ENCODE data around the gene DAND5. TPM values are rescaled to one million over a fixed set of nuclear protein-coding genes. Genes with fewer than 3 reads are reported as not detected.

DAND5 gene
- 1 to 10 TPM; 5.2 to 7.0 TPM for total RNA-seq
- long read RNA-seq, transcript DAND5-201 (2 exons, 1,877 nt), result major isoform, 13 of 13 reads
- long read RNA-seq, partial matches to known transcripts, result 0 of 13 reads
- long read RNA-seq, other reads (novel, unspliced or antisense), result 0 of 13 reads

GRCh38 chr19:12969292-12969988, at the start of gene DAND5:
DAND5 (plus strand) TSS chr19:12969576; CDS start chr19:12969661, 85 bp downstream.
- peak; percentile 50 to 77 for ATAC-seq
- intact Hi-C loops (cut with DNase I), result no loop called here

GRCh38 chr19:12921047-12921446, 48.3 kb upstream of the DAND5 start:
- ATAC-seq, result no peak
- no peak for DNase-seq
- intact Hi-C loops (cut with DNase I), result no loop called here

More at GRCh38 chr19:12969292-12969988, at the start of gene DAND5:
- peak; percentile 45 for DNase-seq

GRCh38 chr19:12922959-12923358, 46.4 kb upstream of the DAND5 start:
- intact Hi-C loops (cut with DNase I), result no loop called here
- DNase-seq (no peak), ATAC-seq (no peak)

DNA sequence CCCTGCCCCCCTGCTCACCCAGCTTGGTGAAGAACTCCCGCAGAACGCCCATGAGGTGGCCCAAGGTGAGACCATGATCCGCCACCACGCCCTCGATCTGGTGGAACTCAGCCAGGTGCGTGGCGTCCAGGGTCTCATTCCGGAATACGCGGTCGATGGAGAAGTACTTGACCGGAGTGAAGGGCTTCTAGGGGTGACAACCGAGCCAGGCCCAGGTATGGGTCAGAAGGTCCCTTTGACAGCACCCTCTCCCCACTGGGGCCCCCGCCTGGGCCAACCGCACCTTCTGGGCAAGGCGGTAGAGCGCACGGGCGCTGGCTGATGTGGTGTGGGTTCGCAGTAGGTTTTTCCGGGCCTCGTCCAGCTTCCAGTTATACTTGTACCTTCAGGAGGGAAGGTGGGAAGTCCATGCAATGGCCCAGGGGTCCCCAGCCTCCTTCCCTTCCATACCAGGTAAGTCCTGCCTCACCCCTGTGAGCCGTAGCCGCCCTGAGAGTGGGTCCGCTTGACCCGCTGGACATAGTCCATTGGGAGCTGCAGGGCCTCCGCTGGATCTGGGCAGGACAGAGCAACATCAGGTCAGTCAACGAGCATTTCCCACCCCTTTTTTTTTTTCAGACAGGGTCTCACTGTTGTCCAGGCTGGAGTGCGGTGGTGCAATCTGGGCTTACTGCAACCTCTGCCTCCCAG, 44.6 kb upstream of the DAND5 start:
- no peak for DNase-seq
- intact Hi-C loops (cut with DNase I), result no loop called here
- no peak for ATAC-seq

- intact Hi-C loops (cut with DNase I), result no loop called here
- no peak for ATAC-seq
- no peak for DNase-seq
These were observed 39.3 kb upstream of the DAND5 start for GRCh38 chr19:12930002-12930645.

- intact Hi-C loops (cut with DNase I), result no loop called here
- ATAC-seq (no peak), DNase-seq (no peak)
These were observed 36.7 kb upstream of the DAND5 start for GRCh38 chr19:12932392-12933286.

DNA sequence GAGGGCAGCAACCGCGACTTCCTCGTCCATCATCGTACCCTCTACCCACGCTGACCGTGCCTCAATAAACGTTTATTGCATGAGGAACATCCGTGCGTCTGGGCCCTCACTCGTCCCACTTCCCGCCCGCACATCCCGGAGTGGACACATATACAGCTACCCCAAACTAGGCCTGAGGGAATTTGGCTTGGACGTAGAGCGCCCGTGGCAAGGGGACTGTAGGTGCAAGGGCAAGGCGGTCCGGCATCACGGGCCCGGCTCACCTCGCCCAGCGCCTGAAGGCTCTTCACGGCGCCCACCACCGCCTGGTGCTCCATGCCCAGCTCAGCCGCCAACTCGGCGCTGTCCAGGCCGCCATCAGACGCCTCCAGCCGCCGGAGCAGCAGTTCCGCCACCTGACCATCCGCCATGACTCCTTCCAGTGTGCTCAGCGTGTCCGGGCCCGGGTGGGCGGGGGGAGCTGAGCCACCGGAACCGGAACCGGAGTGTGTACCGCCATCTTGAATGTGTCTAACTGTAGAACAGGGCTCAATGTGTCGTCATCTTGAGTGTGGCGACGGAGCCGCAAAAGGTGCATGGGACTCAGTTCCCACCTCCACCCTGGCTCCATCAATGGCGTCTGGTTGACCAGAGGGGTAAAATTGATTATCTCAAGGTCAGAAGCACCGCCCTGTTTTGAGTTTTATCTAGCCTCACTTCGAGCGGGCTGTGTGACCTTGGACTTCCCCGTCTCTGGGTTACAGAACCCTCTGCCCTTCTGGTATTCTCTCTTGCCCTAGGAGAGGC, 35.9 kb upstream of the DAND5 start, which contains the start of gene FARSA:
TSS of gene FARSA (minus strand) at position 425 of the 786 bp plus-strand sequence. CDS start at position 410, 15 bp downstream.
- DNase-seq, result peak; percentile 94
- intact Hi-C loops (cut with DNase I), result no loop called here
- ATAC-seq, result peak; percentile 82 to 85

GRCh38 chr19:12935071-12935470, 34.3 kb upstream of the DAND5 start:
- intact Hi-C loops (cut with DNase I), result no loop called here
- no peak for DNase-seq
- no peak for ATAC-seq

DNA sequence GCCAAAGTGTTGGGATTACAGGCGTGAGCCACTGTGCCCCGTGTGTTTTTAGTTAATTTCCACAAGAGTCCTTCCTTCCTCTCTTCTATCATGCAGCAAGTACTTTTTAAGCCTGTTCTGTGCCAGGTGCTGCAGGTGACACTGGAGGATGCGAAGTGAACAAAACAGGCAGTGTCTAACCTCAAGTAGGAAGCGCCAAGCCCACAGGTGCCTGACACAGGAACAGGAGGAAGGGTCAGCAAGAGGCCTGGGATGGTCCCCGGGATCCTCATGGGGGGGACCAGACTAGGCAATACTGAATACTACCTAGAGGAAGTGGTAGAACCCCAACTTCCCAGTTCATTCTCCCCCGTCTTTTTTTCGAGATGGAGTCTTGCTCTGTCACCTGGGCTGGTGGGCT, 32.8 kb upstream of the DAND5 start:
- DNase-seq (no peak), ATAC-seq (no peak)
- intact Hi-C loops (cut with DNase I), result no loop called here

GRCh38 chr19:12937093-12937926, 32.1 kb upstream of the DAND5 start:
- intact Hi-C loops (cut with DNase I), result no loop called here
- DNase-seq (no peak), ATAC-seq (no peak)

DNA sequence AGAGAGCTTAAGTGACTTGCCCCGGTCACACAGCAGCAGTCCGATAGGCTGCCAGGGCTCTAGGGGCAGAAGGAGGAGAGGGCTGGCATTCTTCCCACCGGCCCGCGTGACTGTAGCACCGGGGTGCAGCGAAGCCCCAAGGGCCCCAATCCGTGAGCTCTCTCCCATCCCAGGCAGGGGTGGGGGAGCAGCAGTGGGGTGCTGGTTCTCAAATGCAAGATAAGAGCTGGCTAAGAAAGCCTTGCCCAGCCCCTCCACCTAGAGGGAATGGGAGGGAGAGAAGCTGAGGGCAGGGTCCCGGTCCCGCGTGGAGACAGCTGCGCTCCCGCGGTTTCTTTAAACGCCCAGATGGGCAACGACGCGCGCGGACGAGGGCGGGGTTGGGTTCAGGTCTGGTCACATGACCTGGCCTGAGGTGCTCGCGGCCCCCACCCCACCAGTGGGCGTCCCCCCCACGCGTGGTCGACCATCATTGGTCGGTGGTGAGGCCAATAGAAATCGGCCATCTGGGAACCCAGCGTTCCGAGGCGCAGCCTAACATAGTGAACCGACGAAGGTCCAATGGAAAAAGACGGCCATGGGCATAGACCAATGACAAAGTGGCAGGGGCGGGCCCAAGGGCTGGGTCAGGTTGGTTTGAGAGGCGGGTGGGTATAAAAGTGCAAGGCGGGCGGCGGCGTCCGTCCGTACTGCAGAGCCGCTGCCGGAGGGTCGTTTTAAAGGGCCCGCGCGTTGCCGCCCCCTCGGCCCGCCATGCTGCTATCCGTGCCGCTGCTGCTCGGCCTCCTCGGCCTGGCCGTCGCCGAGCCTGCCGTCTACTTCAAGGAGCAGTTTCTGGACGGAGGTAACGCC, 31.2 kb upstream of the DAND5 start, which contains the start of gene CALR:
TSS of gene CALR (plus strand) at position 683 of the 852 bp plus-strand sequence. CDS start at position 754, 71 bp downstream.
- intact Hi-C loops (cut with DNase I), result no loop called here
- ATAC-seq, result peak; percentile 94 to 96
- DNase-seq, result peak; percentile 100

- intact Hi-C loops (cut with DNase I), result no loop called here
- DNase-seq (no peak), ATAC-seq (peak; percentile 19 to 22)
These were observed 30.4 kb upstream of the DAND5 start for GRCh38 chr19:12938779-12939601.

- intact Hi-C loops (cut with DNase I), result no loop called here
These were observed 29.4 kb upstream of the DAND5 start for GRCh38 chr19:12939975-12940423.

GRCh38 chr19:12940897-12941296, 28.5 kb upstream of the DAND5 start:
- intact Hi-C loops (cut with DNase I), result no loop called here
- ATAC-seq (no peak), DNase-seq (no peak)

More at GRCh38 chr19:12939975-12940423, 29.4 kb upstream of the DAND5 start:
- DNase-seq (no peak), ATAC-seq (no peak)

GRCh38 chr19:12943437-12944044, 25.8 kb upstream of the DAND5 start:
- DNase-seq (no peak), ATAC-seq (no peak)
- intact Hi-C loops (cut with DNase I), result no loop called here
